Frontal cortex (tissue), 4 donors: ENCODE data around the gene ARL15. TPM values are rescaled to one million over a fixed set of nuclear protein-coding genes. Genes with fewer than 3 reads are reported as not detected.

ENCODE experiments used
- DNase-seq, 2 donors: peaks; one replicate each; pipeline ENCODE4 v3.0.0; 2012; ENCODE audit warnings: low spot score in 2 of 2
- FAIRE-seq: peaks from 2 replicates; lab custom pipeline; 2012; peaks lifted over from hg19 to GRCh38; lab: Jason Lieb, UNC
- total RNA-seq: library from RNA; depleted of rRNA; stranded (reverse); fragments of >200 nt; gene quantifications from one replicate; pipeline ENCODE4 v1.2.3, GENCODE V29; 2014
- donor health status: control.
- donor health status: control.
- donor health status: control.

Gene ARL15
- total RNA-seq, 1 donor from 2014 or later: 123 TPM

GRCh38 chr5:53930457-53930856, 379.9 kb downstream of the ARL15 start:
- FAIRE-seq (no peak), DNase-seq (no peak)

- no peak for DNase-seq
- no peak for FAIRE-seq
These were observed 380.8 kb downstream of the ARL15 start for GRCh38 chr5:53929570-53929969.

DNA sequence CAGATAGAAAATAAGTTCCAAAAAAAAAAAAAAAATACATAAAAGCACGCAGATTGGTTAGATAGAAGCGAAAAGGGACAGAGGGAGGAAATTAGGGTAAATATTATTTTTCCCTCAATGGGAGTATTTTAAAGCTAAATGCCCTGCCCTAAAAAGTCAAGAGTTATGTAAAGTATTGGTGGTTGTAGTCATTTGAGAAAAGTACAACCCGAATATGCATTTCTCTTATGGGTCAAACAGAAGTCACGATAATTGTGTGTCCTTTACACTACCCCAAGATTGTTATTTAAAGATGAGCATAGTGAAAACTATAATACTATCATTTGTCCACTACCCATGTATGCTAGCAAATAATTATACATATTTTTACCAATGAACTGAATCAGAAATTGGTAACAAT, 381.2 kb downstream of the ARL15 start:
- FAIRE-seq: no peak
- no peak for DNase-seq

GRCh38 chr5:53928641-53929040, 381.7 kb downstream of the ARL15 start:
- DNase-seq: no peak
- no peak for FAIRE-seq

GRCh38 chr5:53927668-53928247, 382.6 kb downstream of the ARL15 start:
- FAIRE-seq: no peak
- DNase-seq: no peak

GRCh38 chr5:53926026-53926425, 384.3 kb downstream of the ARL15 start:
- FAIRE-seq (no peak), DNase-seq (no peak)

DNA sequence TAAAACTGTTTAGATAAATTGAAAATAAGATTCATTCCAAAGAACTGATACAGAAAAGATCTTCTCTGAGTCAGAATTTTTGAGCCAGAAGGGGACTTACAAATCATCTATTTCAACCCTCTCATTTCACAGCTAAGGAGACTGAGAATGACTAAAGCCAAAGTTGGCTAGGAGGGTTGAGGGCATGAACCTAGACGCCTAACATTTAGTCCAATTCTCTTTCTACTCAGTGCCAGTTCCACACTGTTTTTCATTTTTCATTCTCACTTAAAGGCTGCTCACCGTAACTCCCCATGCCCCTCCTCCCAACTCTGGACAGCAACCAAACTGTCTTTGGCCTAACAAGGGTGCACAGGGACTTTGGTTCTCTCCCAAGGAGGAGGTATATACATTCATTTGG, 386.0 kb downstream of the ARL15 start:
- DNase-seq (no peak), FAIRE-seq (no peak)

DNA sequence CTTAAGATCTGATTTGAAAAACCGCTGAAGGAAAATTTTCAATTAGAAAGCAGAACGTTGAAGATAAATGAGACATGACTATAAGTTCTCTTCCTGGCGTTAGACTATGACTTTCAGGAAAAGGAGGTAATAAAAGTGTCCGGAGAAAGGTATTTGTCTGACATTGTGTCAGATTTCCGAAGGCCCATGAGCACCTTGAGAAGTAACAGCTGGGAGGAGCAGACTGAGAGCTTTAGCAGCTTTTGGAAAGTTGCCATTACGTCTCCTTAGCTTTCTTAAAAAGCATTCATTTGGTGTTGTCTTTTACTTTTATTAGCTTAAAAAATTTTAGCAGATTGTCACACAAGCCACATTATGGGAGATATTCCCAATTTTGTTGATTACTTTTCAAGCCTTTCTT, 386.4 kb downstream of the ARL15 start:
- DNase-seq (no peak), FAIRE-seq (no peak)

- no peak for FAIRE-seq
- DNase-seq: no peak
These were observed 387.6 kb downstream of the ARL15 start for GRCh38 chr5:53922508-53923498.

GRCh38 chr5:53917826-53918225, 392.5 kb downstream of the ARL15 start:
- FAIRE-seq (no peak), DNase-seq (no peak)

DNA sequence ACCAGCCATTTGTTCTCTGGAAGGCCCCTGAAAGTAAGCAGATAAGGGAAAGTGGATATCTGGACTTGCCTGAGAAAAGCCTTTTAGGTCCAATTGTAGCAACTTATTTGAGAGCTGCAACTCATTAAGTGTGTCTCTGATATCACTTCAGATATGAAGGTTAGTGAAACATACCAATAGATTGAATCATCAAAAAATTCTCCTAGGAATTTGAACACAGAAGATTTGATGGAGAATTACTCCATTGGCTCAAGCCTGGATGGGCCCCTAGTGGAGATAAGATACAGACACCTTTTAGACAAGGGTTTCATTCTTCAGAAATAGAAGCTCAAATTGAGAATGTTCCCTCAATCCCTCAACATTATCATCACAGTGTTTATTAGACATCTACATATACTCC, 393.3 kb downstream of the ARL15 start:
- DNase-seq (no peak), FAIRE-seq (no peak)

DNA sequence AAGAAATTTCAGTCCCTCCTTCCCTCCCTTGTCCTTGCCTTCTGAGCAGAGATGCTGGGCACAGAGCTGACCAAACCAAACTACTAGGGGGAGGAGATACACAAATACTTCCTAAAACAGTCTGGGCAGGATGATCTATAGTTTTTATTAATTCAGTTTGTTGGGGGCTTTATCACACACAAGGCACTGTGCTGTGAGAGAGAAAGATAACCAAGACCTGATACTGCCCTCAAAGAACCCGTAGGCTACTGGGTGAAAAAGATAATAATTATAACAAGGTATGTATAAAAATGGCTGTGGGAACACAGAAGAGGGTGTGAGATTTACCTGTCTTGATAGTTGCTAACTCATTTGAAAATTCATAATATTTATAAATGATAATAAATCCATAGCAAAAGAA, 395.3 kb downstream of the ARL15 start:
- no peak for FAIRE-seq

DNA sequence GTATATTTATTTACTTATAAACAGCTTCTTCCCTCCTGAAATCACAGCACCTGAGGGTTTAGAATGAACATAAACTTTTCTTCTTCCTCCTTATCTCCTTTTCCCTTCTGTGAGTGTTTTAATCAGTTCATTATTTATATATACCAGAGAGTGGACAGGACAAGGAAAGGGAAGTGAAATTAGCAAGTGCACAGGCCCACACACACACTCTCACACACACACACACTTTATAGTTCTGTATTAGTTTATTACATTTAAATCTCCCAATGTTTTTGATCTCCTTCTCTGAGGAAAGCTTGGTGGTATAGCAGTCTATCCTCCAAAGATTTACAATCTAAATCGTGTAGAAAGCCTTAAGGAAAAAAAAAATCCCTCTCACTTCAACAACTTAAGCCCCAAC, 396.4 kb downstream of the ARL15 start:
- FAIRE-seq: no peak
- DNase-seq: no peak

More for the DNA sequence above, 395.3 kb downstream of the ARL15 start:
- DNase-seq: no peak

- DNase-seq: no peak
- no peak for FAIRE-seq
These were observed 401.6 kb downstream of the ARL15 start for GRCh38 chr5:53908757-53909156.

DNA sequence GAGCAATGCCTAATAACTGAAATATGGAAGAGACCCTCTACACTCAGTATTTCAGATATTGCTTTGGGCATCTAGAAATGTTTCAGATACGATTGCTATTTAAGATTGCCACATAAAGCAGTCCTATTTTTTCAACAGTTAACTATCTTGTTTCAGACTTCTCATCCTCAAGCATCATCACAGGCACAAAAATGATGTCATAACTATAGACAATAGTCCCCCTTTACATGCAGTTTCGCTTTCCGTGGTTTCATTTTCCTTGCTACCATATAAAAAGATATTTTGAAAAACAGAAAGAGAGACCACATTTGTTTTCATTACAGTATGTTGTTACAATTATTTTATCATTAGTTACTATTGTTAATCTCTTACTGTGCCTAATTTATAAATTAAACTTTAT, 402.5 kb downstream of the ARL15 start:
- no peak for FAIRE-seq
- no peak for DNase-seq

- FAIRE-seq (no peak), DNase-seq (no peak)
These were observed 403.6 kb downstream of the ARL15 start for GRCh38 chr5:53906736-53907135.

DNA sequence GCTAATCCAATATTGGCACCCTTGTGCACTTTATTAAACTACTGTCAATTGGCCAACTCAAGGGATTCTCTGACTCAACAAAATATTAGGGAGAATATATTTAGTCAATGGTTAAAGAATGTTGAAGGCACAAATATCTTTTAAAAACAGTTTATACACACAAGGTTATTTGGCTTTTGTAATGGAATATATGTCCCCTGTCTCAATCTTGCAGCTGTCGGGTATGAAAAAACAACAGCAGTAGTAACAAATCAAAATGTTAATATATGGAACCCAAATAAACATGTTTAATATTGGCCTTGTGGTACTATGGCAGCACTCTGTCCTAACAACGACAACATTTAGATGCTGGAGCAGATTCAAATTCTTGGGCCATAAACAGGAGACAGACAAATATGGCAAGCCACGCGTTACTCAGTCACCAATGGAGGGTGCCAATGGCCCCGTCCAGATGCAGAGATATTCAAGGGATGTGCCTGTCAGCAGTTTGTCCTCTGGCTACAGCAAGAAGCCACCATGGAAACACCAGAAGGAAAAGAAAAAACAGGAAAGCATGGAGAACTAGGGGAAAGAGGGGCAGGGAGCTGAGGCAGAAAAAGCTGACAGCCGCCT, 408.0 kb downstream of the ARL15 start:
- no peak for DNase-seq
- FAIRE-seq: no peak

DNA sequence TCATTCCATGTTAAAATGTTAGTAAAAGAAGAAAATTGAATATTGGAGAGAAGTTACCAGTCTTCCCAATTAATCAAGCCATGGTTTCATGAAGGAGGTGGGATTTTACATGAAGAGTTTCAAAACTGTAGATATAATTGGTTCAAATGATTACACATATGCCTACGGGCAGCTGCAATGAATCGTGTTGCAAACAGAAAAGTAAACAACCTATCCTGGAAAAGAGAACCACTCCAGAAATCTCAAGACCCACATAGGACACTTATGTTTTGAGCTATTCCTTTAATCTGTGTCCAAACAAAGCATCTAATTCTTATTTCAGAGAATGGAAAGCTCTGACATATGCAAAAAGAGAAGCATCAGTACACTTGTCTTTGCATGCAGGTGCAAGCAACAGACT, 409.7 kb downstream of the ARL15 start:
- DNase-seq (no peak), FAIRE-seq (no peak)

- no peak for DNase-seq
These were observed 415.2 kb downstream of the ARL15 start for GRCh38 chr5:53895091-53895683.

DNA sequence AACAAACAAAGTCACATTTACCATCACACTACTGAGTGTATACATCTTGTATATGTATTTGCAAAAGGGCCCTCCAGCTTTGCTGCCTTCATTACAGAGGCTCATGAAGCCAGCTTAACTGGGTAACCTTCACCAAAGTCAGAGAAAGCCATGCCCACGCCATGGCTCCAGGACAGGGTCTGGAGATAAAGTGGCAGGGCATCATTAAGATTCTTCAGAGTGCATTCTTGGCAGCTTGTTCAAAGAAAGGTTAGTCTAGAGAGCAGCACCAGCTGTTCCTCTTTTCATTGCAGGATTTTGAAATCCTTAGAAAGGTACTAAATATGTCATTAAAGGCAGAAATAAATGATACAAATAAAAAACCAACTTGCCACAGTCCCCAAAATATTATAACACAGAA, 416.7 kb downstream of the ARL15 start:
- DNase-seq (no peak), FAIRE-seq (no peak)

More at GRCh38 chr5:53895091-53895683, 415.2 kb downstream of the ARL15 start:
- FAIRE-seq: no peak

- FAIRE-seq (no peak), DNase-seq (no peak)
These were observed 418.1 kb downstream of the ARL15 start for GRCh38 chr5:53892224-53892623.
